Measurements from ENCODE around the gene TERB1. TPM values are rescaled to one million over a fixed set of nuclear protein-coding genes. Genes with fewer than 3 reads are reported as not detected.
A peak's percentile ranks its signal among the peaks of the same experiment; 100 is the strongest.

Gene TERB1
- total RNA-seq, 1 donor from 2014 or later: 0.10 TPM

DNA sequence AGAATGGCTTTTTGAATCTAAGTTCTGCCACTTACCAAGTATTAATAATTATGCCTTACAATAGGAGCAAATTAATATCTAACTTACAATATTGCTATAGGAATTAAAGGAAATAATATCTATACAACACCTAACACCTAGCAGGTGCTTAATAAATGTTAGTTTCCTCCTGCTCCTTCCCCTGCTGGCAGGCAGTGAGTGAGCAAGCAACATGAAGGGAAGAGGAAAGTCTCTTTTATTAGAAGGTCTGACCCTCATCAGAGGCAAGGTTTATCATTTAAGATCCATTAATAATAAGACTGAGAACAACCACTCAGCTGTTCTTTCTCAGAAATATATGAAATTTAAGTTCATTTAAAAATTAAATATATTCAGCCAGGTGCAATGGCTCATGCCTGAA, 43.3 kb downstream of the TERB1 start:
- TF ChIP-seq, protein P1, sequence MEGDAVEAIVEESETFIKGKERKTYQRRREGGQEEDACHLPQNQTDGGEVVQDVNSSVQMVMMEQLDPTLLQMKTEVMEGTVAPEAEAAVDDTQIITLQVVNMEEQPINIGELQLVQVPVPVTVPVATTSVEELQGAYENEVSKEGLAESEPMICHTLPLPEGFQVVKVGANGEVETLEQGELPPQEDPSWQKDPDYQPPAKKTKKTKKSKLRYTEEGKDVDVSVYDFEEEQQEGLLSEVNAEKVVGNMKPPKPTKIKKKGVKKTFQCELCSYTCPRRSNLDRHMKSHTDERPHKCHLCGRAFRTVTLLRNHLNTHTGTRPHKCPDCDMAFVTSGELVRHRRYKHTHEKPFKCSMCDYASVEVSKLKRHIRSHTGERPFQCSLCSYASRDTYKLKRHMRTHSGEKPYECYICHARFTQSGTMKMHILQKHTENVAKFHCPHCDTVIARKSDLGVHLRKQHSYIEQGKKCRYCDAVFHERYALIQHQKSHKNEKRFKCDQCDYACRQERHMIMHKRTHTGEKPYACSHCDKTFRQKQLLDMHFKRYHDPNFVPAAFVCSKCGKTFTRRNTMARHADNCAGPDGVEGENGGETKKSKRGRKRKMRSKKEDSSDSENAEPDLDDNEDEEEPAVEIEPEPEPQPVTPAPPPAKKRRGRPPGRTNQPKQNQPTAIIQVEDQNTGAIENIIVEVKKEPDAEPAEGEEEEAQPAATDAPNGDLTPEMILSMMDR (IDR thresholded peaks at IDR 0.05; ENCODE audit: unreplicated experiment): no peak
- Mint-ChIP-seq H3K9me3 (ENCODE audit: unreplicated experiment) (no peaks in the 10 kb centered on the region), H3K4me1 (ENCODE audit: unreplicated experiment) (no peaks in the 10 kb centered on the region), H3K36me3 (ENCODE audit: low read depth, unreplicated experiment) (no peaks in the 10 kb centered on the region), H3K27me3 (ENCODE audit: unreplicated experiment) (peaks cover 2% of the 10 kb centered on the region), H3K4me3 (ENCODE audit: unreplicated experiment) (no peak overlapping the region), H3K27ac (ENCODE audit: unreplicated experiment) (no peak overlapping the region)
- no peak for DNase-seq (ENCODE audit: low spot score)

DNA sequence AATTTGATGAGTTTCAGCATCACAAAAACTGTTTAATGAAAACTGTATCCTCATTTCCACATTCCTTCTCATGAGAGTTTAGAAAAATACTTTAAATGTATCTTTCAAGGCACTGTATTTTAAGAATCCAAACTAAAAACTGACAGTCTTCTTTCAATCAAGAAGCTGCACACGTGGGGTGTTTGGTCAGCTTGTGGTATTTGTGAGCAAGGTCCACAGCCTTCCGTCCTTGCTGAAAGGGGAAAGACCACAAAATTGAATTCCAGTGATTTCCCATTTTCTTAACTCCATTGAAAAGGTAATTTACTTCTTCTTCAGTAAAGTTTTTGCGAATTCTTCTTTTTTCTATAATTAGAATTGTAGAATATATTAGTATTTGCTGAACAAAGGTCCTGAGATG, 46.6 kb downstream of the TERB1 start:
- Mint-ChIP-seq H3K4me1 (ENCODE audit: unreplicated experiment) (peaks cover 14% of the 10 kb centered on the region), H3K36me3 (ENCODE audit: low read depth, unreplicated experiment) (peaks cover 4% of the 10 kb centered on the region), H3K27ac (ENCODE audit: unreplicated experiment) (no peak overlapping the region), H3K27me3 (ENCODE audit: unreplicated experiment) (peaks cover 4% of the 10 kb centered on the region), H3K4me3 (ENCODE audit: unreplicated experiment) (no peak overlapping the region), H3K9me3 (ENCODE audit: unreplicated experiment) (no peaks in the 10 kb centered on the region)
- TF ChIP-seq, protein P1 (IDR thresholded peaks at IDR 0.05; ENCODE audit: unreplicated experiment): no peak
- DNase-seq (ENCODE audit: low spot score): no peak

DNA sequence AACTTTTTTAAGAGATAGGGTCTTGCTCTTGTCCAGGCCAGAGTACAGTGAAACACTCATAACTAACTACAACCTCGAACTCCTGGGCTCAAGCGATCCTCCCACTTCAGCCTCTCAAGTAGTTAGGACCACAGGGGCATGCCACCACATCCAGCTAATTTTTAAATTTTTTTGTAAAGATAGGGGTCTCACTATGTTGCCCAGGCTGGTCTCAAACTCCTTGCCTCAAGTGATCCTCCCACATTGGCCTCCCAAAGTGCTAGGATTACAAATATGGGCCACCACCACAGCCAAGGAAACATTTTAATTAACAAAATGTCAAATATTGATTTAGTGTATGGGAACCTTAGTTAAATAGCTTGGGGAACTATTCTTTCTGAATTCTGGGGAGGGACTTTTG, 47.2 kb downstream of the TERB1 start:
- no peak overlapping the region for H3K27ac Mint-ChIP-seq (ENCODE audit: unreplicated experiment)
- DNase-seq (ENCODE audit: low spot score): no peak
- H3K27me3 Mint-ChIP-seq (ENCODE audit: unreplicated experiment): peaks cover 4% of the 10 kb centered on the region
- peaks cover 18% of the 10 kb centered on the region for H3K4me1 Mint-ChIP-seq (ENCODE audit: unreplicated experiment)
- no peak overlapping the region for H3K4me3 Mint-ChIP-seq (ENCODE audit: unreplicated experiment)
- peaks cover 4% of the 10 kb centered on the region for H3K36me3 Mint-ChIP-seq (ENCODE audit: low read depth, unreplicated experiment)
- H3K9me3 Mint-ChIP-seq (ENCODE audit: unreplicated experiment): no peaks in the 10 kb centered on the region
- TF ChIP-seq, protein P1 (IDR thresholded peaks at IDR 0.05; ENCODE audit: unreplicated experiment): no peak

DNA sequence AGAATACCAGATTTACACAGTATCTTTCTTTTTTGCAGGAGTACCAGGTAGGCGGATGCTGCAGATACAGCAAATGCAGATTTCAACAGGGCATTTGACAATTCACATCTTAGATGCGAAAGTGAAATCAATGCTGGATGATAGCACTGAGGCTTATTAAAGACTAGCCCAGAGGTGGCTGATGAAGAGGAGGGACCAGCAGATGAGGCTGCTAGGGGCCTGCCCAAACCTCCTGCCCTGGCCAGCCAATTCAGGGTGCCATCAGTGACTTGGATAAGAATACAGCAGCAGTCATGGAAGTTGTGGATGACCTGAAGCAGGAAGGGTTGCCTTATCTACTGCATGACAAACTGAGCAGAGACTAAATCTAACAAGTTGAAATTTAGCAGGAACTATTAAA, 48.4 kb downstream of the TERB1 start:
- TF ChIP-seq, protein P1 (IDR thresholded peaks at IDR 0.05; ENCODE audit: unreplicated experiment): no peak
- Mint-ChIP-seq H3K27ac (ENCODE audit: unreplicated experiment) (no peak overlapping the region), H3K4me1 (ENCODE audit: unreplicated experiment) (peaks cover 18% of the 10 kb centered on the region), H3K9me3 (ENCODE audit: unreplicated experiment) (no peaks in the 10 kb centered on the region), H3K36me3 (ENCODE audit: low read depth, unreplicated experiment) (peaks cover 12% of the 10 kb centered on the region), H3K27me3 (ENCODE audit: unreplicated experiment) (peaks cover 4% of the 10 kb centered on the region), H3K4me3 (ENCODE audit: unreplicated experiment) (no peak overlapping the region)
- no peak for DNase-seq (ENCODE audit: low spot score)

DNA sequence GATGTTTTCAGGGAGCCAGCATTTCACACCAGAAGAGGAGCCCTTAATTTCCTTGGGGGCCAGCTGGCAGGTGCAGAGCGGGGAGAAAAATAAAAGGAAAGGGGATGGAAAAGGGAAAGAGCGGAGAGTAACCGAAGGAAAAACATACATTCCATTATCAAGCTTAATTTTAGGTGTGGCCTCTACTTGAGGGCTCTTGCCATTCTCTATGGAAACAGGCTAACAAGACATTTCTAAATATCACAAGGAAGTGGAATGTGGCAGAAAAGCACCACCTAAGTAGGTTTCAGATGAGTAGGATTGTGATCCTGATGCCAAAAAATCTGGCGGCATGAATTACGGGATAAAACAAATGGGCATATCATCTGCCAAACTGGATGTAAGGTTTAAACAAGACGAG, 49.0 kb downstream of the TERB1 start:
- no peak for DNase-seq (ENCODE audit: low spot score)
- Mint-ChIP-seq H3K27ac (ENCODE audit: unreplicated experiment) (peak overlapping the region; percentile 81), H3K4me1 (ENCODE audit: unreplicated experiment) (peaks cover 18% of the 10 kb centered on the region), H3K9me3 (ENCODE audit: unreplicated experiment) (no peaks in the 10 kb centered on the region), H3K4me3 (ENCODE audit: unreplicated experiment) (peak overlapping the region; percentile 87), H3K36me3 (ENCODE audit: low read depth, unreplicated experiment) (peaks cover 12% of the 10 kb centered on the region), H3K27me3 (ENCODE audit: unreplicated experiment) (peaks cover 4% of the 10 kb centered on the region)
- TF ChIP-seq, protein P1 (IDR thresholded peaks at IDR 0.05; ENCODE audit: unreplicated experiment): no peak
